ENCODE measurements around the gene ARHGEF6.

DNA sequence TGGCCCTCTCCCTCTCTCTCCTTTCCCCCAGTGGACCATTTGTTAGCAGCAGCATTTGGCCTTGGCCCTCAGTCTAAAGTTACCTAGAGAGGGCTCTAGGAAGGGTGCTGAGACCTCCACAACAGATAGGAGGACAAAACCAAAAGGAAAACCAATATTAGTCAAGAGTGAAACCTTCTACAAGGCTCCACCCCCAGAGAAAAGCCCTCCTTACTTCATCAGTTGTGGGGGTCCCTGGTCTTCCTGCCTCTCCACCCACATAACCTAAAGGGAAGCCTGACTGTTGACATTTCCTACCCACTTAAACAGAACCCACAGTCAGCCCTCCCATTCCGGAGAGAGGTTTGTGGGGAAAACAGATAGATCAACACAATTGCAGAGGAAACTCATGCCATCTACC lies 137.5 kb downstream of the ARHGEF6 start:
- TF ChIP-seq, protein P1, sequence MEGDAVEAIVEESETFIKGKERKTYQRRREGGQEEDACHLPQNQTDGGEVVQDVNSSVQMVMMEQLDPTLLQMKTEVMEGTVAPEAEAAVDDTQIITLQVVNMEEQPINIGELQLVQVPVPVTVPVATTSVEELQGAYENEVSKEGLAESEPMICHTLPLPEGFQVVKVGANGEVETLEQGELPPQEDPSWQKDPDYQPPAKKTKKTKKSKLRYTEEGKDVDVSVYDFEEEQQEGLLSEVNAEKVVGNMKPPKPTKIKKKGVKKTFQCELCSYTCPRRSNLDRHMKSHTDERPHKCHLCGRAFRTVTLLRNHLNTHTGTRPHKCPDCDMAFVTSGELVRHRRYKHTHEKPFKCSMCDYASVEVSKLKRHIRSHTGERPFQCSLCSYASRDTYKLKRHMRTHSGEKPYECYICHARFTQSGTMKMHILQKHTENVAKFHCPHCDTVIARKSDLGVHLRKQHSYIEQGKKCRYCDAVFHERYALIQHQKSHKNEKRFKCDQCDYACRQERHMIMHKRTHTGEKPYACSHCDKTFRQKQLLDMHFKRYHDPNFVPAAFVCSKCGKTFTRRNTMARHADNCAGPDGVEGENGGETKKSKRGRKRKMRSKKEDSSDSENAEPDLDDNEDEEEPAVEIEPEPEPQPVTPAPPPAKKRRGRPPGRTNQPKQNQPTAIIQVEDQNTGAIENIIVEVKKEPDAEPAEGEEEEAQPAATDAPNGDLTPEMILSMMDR (IDR thresholded peaks at IDR 0.05): no peak
- no peak for TF ChIP-seq POLR2A (IDR thresholded peaks at IDR 0.05)

Data from Peyer's patch (tissue), 4 donors.